Activated CD8-positive, alpha-beta memory T cell treated with anti-CD3 and anti-CD28 coated beads for 48 hours (primary cell): ENCODE results near the gene C11orf21.

Source experiments
- DNase-seq, 3 experiments: peaks; one replicate each; pipeline ENCODE4 v3.0.0-alpha.2; 2020; ENCODE audit warnings: low read depth in 2 of 3, low spot score in 2 of 3

The C11orf21 gene

GRCh38 chr11:2272228-2272945 lies 29.3 kb downstream of the C11orf21 start:
- no peak for DNase-seq

DNA sequence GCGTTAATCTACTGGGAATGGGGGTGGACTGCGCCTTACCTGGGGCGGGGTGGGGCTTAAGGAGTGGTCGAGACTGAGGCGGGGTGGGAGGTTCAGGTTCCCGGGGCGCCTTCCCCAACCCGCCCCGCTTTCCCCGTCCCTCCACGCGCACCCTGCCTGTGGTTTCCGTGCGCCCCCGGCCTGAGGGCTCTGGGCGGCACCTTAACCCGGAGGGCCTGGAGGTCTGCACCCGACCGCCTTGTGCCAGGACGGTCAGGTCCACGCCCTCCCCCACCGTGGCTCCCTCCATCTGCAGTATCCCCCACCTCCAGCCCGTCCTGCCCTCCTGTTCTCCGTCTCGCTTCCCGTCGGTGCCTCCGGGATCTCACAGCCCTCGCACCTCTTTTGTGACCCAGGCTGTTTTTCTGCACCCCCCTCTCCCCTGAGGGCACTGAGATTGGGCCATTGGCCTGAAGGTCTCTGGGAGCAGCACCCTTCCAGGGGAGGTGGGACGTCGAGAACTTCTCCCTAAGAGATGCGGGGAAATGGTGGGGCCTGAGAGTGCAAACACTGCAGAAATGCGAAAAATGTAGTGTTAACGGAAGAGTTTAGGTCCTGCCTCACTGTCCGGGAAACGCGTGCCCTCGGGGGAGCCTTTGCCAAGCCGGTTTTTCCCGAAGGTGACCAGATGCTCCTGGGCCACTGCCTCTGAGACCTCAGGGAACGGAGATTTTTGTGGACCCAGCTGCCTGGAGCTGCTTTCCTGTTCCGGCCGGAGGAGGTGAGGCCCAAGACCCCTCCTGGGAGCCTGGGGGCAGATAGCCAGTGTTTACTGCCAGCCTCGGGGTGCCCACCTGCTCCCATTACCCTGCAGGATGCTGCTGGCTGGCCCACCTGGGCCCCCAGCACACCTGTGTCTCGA lies 30.1 kb downstream of the C11orf21 start:
- DNase-seq, result no peak

- DNase-seq, result no peak
Observed at GRCh38 chr11:2271077-2271326, 30.7 kb downstream of the C11orf21 start.

DNA sequence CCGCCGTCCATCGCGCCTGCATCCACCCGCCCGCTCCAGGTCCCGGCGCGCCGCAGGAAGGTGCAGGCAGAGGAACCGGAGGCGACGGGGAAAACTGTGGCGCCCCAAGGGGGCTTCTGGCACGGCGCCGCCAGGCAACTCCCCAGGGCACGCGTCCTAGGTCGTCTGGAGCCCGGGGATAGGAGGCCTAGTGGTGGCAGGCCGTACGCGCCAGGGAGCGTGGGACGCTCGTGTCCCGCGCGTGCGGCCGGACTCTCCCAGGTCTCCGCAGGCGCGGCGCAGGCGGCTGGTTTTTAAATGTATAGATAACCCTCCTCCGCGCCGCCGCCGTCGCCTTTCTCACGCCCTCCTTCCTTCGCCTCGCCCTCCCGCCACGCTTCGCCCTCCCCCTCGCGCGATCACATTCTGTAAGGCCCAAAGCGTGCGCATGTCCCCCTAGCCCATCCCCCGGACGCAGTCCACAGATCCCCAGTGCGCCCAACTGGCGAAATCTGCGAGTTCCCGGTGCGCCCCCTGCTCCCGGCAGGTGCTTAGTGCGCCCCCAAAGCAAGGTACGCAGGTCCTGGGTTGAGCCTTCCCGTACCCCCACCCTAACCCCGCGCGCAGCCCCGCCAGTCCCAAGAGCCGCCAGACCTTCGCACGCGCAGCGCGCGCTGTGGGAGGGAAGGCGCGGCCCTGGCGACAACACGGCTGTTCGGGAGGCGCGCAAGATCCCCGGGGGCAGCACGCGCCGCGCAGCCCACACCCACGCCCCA lies 31.2 kb downstream of the C11orf21 start, which contains the start of gene ASCL2:
Gene ASCL2, minus strand, starts transcription at position 267 of the 755 bp plus-strand sequence. Its CDS starts 256 bp downstream, at position 11.
- no peak for DNase-seq

- DNase-seq, result no peak
Observed at GRCh38 chr11:2269601-2270321, 32.0 kb downstream of the C11orf21 start.

GRCh38 chr11:2268729-2269600 lies 32.8 kb downstream of the C11orf21 start:
- peak; percentile 59 to 67 (median 63) for DNase-seq

DNA sequence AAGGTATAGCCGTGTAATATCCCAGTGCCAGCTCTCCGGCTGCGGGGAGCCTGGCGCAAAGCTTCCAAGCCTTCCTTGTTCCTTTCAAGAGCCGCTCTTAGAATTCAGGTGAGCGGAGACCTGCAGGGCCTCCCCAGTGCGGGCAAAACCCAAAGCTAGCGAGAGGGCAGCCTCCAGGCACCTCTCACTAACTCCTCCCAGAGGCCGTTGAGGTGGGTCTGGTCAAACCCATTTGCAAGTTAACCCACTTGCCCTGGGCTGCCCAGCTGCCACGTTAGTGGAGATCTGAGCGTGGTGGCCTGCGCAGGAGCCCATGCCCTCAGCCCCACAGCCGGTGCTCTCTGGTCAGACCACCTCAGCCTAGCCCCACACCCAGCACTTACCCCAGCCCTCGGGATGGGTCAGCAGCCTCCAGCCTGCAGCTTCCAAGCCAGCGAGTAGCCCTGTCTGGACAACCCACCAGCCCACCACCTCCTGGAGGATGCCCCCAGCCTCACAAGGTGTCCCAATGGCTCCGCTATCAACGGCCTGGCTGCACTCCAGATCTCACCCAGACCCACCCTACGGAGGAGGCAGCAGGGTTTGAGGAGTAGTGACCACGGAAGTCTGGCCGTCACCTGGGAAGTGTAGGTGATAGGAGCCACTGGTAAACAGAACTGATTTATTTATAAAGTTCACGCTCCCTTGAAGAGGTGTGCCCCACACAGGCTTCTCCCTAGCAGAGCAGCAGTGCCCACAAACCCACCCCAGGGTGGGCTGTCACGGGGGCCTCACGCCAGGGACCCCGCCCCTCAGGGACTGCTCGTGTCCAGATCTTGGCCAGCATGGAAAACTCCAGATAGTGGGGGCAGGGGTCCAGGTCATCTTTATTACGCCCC lies 33.6 kb downstream of the C11orf21 start:
- no peak for DNase-seq

DNA sequence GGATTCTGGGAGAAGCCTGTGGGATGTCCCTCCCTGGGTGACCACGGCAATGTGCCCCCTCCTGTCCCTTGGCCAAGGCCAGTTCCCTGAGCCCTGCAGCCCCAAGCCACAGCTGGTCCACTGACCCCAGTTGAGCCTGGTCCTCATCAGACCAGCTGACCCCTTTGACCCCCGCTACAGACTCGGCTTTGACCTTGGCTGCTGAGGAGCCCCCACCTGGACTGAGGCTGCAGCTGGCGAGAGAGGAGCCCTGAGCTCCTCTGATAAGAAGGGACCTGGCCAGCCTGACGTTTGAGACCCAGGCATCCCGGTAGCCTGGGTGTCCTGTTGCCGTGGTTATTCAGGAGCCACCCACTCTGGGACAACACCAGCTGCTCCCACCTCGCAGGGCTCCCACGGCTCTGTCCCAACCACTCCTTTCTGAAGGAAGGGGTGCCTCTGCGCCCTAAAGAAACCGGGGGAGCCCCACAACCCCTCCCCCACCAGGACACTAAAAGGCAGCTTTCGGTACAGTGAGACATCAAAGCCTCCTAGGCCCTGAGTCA lies 34.3 kb downstream of the C11orf21 start:
- no peak for DNase-seq

DNA sequence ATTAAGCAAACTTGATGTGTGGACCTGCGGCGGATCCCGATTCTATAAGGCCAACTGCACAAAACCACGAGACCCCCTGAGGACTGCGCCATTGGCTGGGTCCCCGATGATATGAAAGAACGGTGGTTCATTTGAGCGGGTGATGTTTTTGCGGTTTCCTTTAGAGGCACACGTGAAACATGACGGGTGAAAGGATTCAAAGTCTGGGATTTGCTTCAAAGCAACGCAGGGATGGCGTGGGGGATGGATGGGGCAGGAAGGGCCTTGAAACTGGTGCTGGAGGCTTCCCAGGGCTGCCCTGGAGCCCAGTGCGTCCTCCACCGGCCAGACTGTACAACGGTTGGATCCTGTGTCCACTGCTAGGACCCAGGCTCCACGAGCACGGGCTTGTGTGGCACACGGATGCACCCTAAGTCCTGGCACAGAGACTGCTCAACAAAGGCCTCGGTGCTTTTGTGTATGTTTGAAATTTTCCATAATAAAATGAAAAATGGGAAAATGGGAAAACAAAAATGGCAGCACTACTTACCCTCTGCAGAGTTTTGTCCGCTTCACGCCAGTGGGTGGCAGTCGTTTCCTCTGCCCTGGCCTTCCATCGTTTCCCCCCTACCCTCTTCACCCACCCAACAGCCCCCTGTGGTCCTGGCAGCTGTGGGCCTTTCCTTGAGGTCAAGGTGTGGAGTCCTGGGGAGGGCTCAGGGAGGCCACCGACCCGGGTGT lies 35.0 kb downstream of the C11orf21 start:
- no peak for DNase-seq

- no peak for DNase-seq
Observed at GRCh38 chr11:2265854-2266585, 35.7 kb downstream of the C11orf21 start.

DNA sequence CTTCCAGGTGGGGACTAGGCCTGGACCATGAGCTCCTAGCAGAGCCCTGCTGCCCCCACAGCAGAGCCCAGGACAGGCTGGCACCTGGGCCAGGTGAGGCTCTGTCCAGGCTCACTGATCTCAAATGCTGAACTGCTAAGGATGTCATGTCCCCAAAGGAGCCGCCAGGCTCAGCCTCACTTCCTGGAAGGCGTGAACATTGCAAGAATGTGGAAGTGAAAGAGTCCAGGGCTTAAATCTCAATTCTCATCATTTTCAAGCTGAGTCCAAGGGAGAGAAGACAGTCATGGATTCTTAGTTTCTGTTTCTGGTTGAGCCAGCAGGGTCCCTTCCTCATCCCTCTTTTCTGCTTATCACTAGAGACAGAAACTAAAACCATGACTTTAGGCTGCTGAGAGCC lies 36.3 kb downstream of the C11orf21 start:
- no peak for DNase-seq

- no peak for DNase-seq
Observed at GRCh38 chr11:2264366-2265053, 37.2 kb downstream of the C11orf21 start.

DNA sequence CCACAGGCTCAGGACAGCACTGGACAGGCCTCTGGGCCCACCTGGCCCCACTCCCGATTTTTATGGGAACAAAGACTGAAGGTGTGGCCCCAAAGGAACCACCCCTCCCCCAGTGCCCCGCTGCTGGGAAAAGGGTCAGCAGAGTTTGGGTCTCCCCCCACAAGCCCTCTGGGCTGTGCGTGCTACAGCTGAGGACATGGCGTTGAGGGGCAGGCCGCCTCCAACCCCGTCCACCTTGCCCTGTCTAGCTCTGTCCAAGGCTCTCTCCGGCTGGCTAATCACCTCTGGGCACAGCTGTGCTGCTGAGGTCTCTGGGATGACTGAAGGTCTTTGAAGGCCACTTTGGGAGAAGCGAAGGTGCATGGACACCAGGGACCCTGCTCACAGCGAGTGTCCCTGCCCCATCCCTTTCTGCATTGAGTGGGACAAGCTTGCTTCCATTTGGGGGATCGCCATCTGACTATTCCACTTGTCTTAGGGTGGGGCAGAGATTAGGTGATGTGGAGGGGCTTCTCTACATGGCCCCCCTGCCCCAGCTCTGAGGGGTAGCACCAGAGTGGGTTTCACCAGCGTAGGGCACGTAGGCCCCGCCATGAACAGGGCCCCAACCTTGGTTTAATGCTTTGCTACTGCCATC lies 37.9 kb downstream of the C11orf21 start:
- no peak for DNase-seq

DNA sequence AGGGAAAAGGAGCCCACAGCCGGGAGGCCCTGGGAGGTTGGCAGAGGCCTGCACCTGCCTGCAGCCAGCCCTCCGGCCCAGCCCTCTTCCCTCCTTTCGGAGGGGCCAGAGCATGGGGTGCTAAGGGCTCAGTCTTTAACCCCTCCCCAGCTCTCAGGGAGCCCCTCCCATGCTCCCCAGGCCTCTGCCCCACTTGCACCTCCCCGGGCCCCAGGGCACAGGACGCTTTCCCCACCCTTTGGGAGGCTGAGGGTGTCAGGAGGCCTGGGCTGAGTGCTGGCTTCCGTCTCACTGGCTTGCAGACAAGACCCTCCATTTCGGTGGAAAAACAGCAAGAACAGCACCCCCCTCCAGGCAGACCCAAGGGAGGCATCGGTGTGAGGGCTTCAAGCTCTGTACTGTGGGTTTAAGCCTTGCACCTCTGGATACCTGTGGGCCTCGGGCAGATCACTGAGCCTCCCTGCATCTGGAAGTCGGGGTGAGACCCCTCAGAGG lies 38.6 kb downstream of the C11orf21 start:
- no peak for DNase-seq

DNA sequence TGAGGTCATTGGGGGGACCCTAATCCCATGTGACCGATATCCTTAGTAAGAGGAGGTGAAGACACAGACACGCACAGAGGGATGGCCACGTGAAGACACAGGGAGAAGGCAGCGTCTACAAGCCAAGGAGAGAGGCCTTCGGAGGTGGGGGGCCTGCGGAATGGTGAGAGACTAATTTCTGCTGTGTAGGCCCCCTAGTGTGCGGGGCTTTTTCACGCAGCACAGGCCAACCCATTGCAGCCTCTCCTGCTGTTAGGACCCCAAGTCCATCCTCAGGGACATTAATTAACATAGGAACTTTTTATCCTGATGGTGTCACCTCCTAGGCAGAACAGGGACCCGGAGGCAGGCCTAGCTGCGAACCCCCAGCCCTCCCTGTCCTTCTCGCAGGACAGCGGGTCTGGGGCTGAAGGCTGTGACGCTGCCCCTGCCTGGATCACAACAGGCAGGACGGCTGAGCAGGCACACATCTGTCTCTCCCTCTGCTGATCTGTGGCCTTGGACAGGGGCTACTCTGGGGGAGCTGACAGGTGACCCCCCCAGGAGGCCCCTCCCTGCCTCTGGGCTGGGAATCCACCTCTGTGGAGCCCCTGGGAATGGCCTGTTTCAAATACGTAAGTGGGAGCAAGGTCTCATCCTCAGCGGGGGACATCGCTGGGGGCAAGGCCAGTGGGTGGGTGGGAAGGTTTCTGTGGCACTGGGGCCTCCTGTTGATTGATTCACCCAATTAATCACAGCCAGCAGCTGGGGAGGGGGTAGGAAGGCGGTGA lies 39.2 kb downstream of the C11orf21 start:
- no peak for DNase-seq
